Activated CD4-positive, alpha-beta T cell treated with anti-CD3 and anti-CD28 coated beads, Interleukin-2, amount 50 U/mL, for 48 hours (primary cell): ENCODE results near the gene PANX1.
A peak's percentile ranks its signal among the peaks of the same experiment; 100 is the strongest.

Experiments
- DNase-seq, 2 experiments: peaks; one replicate each; pipeline ENCODE4 v3.0.0-alpha.2; 2020

The PANX1 gene

DNA sequence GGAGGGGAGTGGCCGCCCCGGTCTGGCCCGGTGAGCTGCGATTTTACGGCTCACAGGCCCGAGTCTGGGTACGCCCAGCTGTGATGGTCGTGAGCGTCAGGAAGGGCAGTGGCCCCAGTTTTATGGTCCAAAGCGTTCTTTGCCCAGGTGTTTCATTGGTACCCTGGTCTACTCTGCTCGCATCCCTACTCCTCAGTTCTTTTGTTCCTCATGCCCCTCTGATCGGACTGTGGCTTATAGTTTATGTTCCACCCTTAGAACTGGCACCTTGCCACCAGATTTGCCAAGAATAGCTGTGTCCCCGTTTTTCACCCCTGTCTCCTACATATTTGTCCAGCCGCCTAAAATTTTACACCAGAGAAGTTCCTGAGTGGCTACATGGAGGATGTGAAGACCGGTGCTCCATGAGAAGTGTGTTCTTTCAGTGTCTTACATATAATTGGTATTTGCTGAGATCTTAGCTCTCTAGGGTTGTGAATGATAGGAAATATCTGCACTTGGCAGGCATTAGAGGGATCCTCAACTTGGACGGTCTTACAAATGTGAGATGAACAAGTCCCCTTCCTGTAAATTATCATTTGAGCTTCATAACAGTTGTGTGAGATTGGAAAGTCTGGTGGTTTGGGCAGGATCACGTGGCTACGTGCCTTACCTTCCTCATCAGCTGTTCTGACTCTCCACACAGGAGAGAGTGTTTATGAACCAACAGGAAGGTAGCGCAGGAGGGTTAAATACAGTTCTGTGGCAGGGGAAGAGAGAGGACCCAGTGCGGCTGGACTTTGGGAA lies 1.1 kb downstream of the PANX1 start:
- DNase-seq, result peak in 1 of 2 experiments; percentile 31

GRCh38 chr11:94130298-94131046 lies 1.8 kb downstream of the PANX1 start:
- DNase-seq, result no peak

DNA sequence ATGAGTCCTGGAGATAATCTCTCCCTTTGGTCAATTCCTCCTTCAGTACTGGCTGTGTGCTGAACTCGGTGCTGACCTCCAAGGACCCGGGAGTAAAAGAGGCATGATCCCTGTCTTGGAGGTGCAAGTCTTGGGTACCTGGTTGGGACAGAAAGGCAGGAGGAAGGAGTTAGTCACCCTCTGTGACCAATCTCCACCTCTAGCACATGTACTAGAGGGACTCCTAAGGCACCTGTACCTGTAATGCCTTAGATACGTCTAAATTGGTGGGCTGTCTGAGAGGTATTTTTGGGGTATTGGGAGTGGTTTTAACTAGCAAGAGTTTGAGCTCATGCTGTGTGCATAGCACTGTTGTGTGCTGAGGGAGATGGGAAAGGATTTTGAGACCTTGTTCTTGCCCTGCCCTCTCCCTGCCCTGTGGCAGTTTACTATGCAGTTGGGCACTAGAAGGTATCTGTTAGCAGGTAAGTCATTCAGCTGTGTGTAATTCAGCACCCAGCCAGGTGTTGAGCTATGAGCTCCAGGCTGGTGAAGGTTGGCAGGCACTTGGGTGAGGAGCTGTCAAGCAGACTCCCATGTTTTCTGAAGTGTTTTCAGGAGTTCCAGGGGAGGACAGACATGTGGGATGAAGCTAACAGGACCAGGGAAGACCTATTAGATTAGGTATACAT lies 2.5 kb downstream of the PANX1 start:
- DNase-seq, result no peak

DNA sequence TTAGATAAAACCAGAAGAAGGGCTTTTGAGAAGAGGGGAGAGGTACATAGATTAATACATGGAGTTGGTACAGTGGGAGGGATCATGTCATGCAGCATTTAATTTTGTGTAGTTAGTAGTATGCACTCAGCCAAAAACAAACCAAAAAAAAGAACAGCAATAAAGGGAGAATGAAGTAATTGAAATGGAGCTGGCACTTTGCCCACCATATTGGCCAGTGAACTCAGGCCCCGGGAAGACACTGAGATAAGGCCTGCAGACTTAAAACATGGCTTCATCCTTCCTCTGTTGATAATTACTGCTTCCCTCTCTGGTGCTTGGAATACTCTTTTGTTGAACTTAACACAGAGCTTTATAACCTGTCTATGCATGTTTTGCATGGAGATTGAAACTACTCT lies 3.1 kb downstream of the PANX1 start:
- DNase-seq, result no peak

DNA sequence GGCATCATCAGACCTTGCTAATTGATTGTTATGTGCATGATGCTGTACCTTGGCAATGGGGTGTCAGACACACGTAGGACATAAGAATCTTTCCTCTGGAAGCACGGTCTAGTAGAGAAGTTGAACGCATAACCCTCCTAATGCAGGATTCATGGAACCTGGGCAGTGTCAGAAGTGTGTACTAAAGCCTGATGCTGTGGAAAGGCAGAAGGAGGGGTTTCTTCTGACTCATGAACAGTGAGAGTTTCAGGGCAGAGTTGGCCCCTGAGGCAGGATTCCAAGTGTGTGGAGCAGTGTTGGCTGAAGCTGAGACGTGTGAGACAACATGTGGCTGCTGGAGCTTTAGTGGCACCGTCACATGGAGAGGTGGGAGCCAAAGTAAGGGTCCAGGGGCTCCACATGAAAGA lies 3.5 kb downstream of the PANX1 start:
- DNase-seq, result no peak

DNA sequence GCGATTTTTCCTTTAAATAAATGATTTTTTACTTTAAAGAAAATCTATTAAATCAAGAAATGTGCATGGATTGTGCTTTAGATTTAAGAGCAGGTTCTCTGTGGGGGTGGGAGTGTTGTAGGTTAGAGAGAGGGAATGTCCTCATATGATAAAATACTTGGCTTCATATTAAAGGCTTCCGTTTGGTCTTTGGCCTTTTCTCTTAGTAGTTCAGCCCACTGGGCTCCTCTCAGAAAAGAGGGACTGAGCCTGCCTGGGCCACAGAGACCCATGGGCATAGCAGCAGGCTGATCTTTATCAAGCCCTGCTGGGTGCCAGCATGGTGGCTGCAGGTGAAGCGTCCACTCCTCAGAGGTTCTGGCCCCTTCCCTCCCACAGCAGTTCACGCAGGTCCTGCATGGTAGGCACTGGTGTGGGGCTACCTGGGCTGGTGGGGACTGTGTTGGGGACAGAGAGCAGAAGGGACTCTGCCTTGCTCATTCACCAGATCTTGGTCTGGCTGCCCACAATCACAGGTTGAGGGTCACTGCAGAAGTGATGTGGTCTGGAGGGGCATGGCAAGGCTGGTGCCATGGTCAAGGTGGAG lies 4.3 kb downstream of the PANX1 start:
- no peak for DNase-seq

DNA sequence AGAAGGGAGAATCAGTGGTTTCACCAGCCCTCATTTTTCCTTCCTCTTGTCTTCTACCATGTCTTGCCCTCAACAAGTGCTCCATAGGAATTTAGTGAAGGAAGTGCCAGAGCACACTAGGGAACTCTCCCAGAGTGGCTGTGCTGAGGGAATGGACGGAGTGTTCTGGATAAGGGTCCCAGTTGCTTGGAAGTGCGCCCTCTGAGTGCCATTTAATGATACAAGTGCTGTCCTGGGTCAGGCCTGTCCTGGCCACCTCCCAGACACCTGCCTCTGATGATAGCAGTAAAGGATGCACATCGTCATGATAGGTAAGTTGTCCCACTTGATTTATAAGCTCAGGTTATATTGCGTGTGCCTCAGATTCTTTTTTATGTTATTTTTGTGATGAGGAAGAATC lies 5.1 kb downstream of the PANX1 start:
- no peak for DNase-seq

GRCh38 chr11:94134651-94135512 lies 6.2 kb downstream of the PANX1 start:
- peak; percentile 52 to 64 for DNase-seq

DNA sequence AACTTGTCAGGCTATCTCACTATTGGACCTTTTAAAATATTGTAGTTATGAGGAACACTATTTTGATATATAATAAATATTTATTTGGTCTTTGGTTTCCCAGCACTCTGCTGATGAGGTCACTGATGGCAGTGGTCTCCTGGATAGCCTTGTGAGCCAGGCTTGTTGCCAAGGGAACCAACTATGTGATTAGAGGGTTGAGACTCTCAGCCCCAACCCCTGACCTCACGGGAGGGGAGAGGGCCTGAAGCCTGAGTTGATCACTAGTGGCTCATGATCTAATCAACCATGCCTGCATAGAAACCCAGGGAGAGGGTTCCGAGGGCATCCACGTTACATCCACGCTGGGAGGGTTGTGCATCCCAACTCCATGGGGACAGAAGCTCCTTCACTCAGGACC lies 10.8 kb downstream of the PANX1 start:
- no peak for DNase-seq

DNA sequence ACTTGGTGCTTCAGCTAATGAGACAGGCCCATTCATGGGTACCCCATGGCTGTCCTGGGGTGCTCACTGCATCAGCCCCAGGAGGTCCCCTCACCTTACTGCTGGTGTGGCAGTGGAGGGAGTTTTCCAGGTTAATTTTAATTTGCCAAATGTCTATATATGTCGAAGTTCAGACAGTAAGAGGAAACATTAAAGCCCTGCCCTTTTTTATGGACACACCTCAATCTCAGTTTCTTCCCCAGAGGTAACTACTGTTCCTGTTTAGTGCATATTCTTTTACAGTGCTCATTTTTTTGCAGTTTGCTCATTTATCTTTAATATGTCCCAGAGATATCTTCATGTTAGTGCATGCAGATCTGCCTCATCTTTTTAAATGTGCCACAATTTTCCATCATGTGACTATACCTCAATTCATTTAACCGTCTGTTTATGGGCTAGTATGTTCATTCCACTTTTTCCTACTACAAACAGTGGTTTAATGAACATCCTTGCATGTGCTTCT lies 11.6 kb downstream of the PANX1 start:
- no peak for DNase-seq

DNA sequence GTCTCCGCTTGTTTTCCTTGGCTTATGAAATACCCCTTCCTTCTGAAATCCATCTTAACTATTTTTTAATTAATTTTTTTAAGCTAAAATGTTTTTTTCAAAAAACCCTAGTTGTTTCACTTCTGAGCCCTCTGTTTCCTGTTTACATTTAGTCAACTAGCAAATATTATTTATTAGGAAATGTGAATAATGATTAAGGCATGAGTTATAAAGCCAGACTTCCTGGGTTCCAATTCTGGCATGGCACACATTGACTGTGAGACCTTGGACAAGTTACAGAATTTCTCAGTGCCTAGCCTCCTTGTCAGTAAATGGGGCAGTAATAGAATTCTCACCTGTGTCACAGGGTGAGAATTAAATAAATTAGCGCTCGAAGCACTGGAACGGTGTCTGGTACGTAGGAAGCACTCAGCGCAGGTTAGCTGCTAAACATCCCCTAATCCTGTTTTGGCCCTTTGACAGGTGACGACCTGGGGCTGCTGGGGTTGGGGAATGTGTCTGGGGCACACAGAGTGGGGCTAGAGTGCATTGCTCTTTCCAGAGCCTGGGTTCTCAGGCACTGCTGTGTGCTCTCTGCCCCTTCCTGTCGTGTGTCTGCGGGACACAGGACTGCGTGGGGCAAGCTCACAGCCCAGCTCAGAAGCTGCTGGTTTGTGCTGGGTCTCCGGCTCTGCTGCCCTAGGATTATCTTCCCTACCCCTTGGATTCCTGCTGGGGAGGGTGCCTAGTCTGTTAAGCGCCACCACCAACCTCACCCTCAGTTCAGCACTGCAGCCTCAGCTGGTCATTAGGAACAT lies 13.1 kb downstream of the PANX1 start:
- DNase-seq, result no peak

DNA sequence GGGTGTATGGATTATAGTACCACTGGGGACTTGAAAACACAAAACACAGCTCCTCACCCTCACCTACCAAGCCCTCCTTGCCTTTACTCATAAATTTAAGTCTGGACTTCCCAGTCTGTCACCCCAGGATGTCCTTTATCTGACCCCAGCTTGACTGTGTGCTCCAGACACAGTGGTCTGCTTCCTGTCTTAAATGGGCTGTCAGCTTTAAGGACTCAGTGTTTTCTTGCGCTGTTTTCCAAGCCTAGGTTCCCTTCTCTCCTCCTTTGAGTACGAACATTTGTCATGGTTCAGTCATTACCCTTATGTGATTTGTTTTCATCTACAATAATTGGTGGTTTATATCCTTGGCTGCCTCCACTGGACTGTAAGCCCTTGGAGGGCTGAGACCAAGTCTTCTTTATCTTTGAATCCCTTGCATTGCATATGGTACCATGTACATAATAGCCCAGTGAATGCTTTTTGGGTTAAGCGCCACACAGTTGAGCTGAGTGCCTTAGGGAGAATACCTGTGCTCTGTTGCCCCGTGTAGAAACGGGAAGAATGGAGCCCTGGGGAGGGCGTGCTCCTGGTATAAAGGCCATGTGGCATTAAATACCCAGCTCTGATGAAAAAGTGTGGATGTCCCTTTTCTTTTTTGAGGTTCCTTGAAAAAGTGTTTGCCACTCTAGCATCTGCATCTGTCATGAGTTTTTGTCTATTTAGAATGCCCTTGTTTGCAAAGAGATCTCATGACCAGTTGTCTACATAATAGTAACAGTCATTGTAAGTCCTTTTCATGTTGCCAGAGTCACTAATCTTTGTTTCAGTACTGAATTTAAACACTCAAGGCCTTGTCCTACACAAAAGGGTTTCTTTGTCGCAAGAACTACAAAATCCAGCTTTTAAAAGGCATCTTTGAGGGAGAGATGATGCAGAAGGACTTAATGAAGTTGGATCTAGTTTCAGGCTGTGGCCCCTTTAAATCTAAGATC lies 14.0 kb downstream of the PANX1 start:
- no peak for DNase-seq

GRCh38 chr11:94144216-94144615 lies 15.6 kb downstream of the PANX1 start:
- no peak for DNase-seq

- no peak for DNase-seq
Measured at GRCh38 chr11:94144664-94145063, 16.0 kb downstream of the PANX1 start.

DNA sequence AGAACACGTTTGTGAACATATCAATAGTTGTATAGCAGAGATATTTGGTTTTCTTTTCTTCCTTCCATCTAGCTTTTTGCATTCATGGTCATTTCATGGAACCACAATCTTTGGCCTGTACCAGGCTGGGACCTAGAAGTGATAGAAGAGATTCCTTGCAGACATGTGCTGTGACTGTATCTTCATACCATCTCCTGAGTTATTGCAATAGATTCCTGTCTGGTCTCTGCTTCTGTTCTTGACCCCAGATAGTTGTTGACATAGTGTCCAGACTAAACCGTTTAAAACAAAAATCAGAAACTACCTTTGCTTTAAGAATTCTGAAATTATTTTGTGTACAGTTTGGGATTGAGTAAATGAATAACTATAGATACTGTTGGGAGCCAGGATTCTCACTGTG lies 16.8 kb downstream of the PANX1 start:
- no peak for DNase-seq

DNA sequence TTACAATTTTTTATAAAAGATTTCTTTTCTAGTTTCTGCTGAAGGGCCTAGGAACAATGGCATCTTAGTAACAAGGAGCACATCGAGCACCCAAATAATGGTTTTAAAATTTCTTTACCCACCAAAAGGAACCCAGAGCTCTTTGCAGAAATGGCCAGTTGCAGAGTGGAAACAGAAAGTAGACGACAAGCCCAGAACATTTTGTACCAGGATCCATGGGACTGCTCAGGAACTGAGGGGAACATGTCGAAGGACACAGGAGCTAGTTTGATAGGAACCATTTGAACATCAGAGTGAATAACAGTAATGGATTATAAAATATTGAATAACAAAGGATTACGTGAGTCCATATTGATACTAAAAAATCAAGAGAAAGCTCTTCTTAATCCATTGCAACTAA lies 17.3 kb downstream of the PANX1 start:
- no peak for DNase-seq

DNA sequence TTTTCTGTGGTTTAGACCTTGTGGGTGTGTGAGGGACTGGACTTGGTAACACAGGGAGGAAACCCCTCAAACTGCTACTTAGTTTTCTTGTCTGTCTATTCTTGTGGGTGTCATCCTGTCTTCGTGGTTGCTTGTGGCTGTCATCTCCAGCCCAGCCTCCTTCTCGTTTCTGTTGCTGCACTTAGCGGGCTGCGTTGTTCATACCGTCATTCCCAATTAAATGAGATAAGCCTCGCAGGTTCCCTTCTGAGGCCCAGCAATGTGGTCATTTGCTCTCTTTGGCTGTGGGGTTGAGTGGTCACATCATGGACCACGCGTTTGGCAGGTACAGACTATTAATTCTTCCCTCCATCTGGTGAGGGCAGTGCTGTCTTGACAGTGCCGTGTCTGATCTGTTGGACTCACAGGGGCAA lies 18.8 kb downstream of the PANX1 start:
- peak; percentile 40 to 48 for DNase-seq

- no peak for DNase-seq
Measured at GRCh38 chr11:94148189-94148588, 19.5 kb downstream of the PANX1 start.

- DNase-seq, result no peak
Measured at GRCh38 chr11:94149431-94150017, 20.9 kb downstream of the PANX1 start.

DNA sequence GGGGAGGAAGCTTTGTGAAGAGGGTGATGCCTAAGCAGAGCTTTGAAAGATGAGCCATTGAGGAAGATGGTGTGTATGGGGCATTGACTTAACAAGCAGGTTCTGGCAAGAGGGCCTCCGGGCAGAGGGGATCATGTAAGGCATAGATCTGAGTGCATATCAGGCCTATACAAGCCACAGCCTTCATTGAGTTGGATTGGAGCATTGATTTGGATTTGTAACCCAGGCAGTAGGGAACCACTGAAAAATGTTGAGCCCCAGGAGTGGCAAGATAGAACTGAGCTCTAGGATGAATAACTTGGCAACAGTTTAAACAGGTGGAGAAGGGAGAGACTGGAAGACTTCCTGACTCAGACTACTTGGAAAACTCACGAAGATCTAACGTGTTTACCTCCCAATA lies 21.4 kb downstream of the PANX1 start:
- no peak for DNase-seq
